Naive thymus-derived CD4-positive, alpha-beta T cell (primary cell): ENCODE measurements around the gene CCSER1. TPM values are rescaled to one million over a fixed set of nuclear protein-coding genes. Genes with fewer than 3 reads are reported as not detected.

Experiments used
- ATAC-seq: fragments of 150-1000 bp; cut with Tn5 transposase; 2 replicates; pipeline ENCODE4 v1.10.0; 2021; ENCODE audit warnings: mild to moderate bottlenecking, moderate library complexity
- CTCF ChIA-PET: fragments of 350-600 bp; sonication (Branson Sonifier 250); formaldehyde crosslinking; loops from one replicate; lab custom pipeline; 2021; ENCODE audit warnings: antibody characterized with exemption; lab: Charles Lee
- POLR2A ChIA-PET: fragments of 350-600 bp; sonication (Branson Sonifier 250); formaldehyde crosslinking; loops from one replicate; lab custom pipeline; 2021; ENCODE audit warnings: antibody characterized with exemption, inconsistent platforms; lab: Charles Lee
- DNase-seq, 9 donors: peaks; one replicate each; pipeline versions ENCODE4 v3.0.0 to v3.0.0-alpha.2; 2020 to 2022; ENCODE audit warnings: mixed read lengths in 1 of 9
- H3K27ac ChIP-seq: one replicate; pipeline ENCODE4 v1.7.0; 2013; ENCODE audit warnings: mild to moderate bottlenecking, low read depth, low read length, moderate library complexity
- H3K27me3 ChIP-seq, 2 donors: one replicate each; pipeline ENCODE4 v1.7.0; 2013; ENCODE audit warnings: low read length in 2 of 2, mild to moderate bottlenecking in 2 of 2, moderate library complexity in 2 of 2; ENCODE audit not compliant: control insufficient read depth in 2 of 2, insufficient read depth in 2 of 2
- H3K36me3 ChIP-seq, 3 experiments: 1 replicate in 2 of 3; 2 replicates in 1 of 3; pipeline ENCODE4 v1.7.0; 2013; ENCODE audit warnings: low read length in 3 of 3, mild to moderate bottlenecking in 3 of 3, moderate library complexity in 1 of 3; ENCODE audit not compliant: insufficient read depth in 3 of 3, control insufficient read depth in 2 of 3
- H3K4me1 ChIP-seq, 2 donors: one replicate each; pipeline ENCODE4 v1.7.0; 2013; ENCODE audit warnings: low read length in 2 of 2, mild to moderate bottlenecking in 2 of 2, moderate library complexity in 1 of 2; ENCODE audit not compliant: control insufficient read depth in 2 of 2, insufficient read depth in 2 of 2
- H3K4me3 ChIP-seq: 2 replicates; pipeline ENCODE4 v1.7.0; 2013; ENCODE audit warnings: mild to moderate bottlenecking, low read length
- H3K9me3 ChIP-seq, 3 experiments: 1 replicate in 2 of 3; 2 replicates in 1 of 3; pipeline ENCODE4 v1.7.0; 2013; ENCODE audit warnings: low read length in 3 of 3; ENCODE audit not compliant: control insufficient read depth in 2 of 3
- H3K27ac Mint-ChIP-seq, 9 donors: one replicate each; pipeline ENCODE4 v1.8.0; 2020 to 2022; ENCODE audit warnings: mixed read lengths in 9 of 9, mild to moderate bottlenecking in 8 of 9, moderate library complexity in 5 of 9, inconsistent platforms in 2 of 9
- H3K27me3 Mint-ChIP-seq, 5 donors: one replicate each; pipeline ENCODE4 v1.8.0; 2021 to 2022; ENCODE audit warnings: mixed read lengths in 5 of 5, mild to moderate bottlenecking in 1 of 5
- H3K36me3 Mint-ChIP-seq, 5 donors: one replicate each; pipeline ENCODE4 v1.8.0; 2020 to 2022; ENCODE audit warnings: mixed read lengths in 5 of 5, mild to moderate bottlenecking in 3 of 5, inconsistent platforms in 1 of 5
- H3K4me1 Mint-ChIP-seq, 7 donors: one replicate each; pipeline ENCODE4 v1.8.0; 2020 to 2022; ENCODE audit warnings: mixed read lengths in 7 of 7, mild to moderate bottlenecking in 3 of 7, inconsistent platforms in 1 of 7
- H3K4me3 Mint-ChIP-seq, 10 donors: one replicate each; pipeline ENCODE4 v1.8.0; 2020 to 2022; ENCODE audit warnings: mild to moderate bottlenecking in 10 of 10, mixed read lengths in 10 of 10, moderate library complexity in 6 of 10, inconsistent platforms in 2 of 10
- H3K9me3 Mint-ChIP-seq, 11 donors: one replicate each; pipeline ENCODE4 v1.8.0; 2020 to 2022; ENCODE audit warnings: mixed read lengths in 11 of 11, mild to moderate bottlenecking in 4 of 11, inconsistent platforms in 1 of 11, moderate library complexity in 1 of 11
- intact Hi-C, 2 donors: fragments of 100-400 bp; cut with micrococcal nuclease; formaldehyde crosslinking; loops; one replicate each; pipeline ENCODE4 v1.15.1; 2023
- polyA plus RNA-seq, 2 donors: library from polyadenylated mRNA; unstranded; fragments of 300-500 nt; fragmentation: Illumina TruSeq; gene quantifications; one replicate each; pipeline ENCODE4 v1.2.3, GENCODE V29; 2021
- total RNA-seq, 6 experiments: library from RNA in 5 of 6; stranded (reverse) in 5 of 6; gene quantifications; 1 replicate in 5 of 6; 2 replicates in 1 of 6; pipeline ENCODE4 v1.2.3 and lab custom pipeline; 2021 to 2026

Gene CCSER1
- total and polyA plus RNA-seq, 7 experiments from 2014 or later, result 0.30 to 4.0 (median 1.4) TPM; not detected in 3

DNA sequence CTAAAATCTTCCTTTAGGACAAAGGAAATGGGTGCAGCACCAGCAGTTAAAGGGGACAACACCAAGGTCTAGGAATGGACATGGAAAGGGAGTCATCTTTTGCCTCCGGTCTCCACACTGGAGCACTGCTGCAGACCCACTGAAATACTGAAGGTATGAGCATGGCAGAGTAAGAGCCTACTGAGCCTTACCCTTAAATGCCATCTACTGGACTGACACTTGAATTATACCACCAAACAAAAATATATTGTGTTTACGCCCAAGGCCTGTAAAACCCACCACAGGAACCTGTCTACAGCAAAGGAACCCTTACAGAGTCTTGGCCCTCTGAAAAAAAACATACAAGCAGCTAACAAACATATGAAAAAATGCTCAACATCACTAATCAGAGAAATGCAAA, 443.4 kb downstream of the CCSER1 start:
- H3K27ac Mint-ChIP-seq, result no peak overlapping the region
- intact Hi-C loops, result no loop called here
- Histone ChIP-seq H3K27ac (no peak overlapping the region), H3K27me3 (no peaks in the 10 kb centered on the region), H3K4me3 (no peak overlapping the region), H3K4me1 (no peaks in the 10 kb centered on the region), H3K9me3 (no peaks in the 10 kb centered on the region), H3K36me3 (no peaks in the 10 kb centered on the region)
- CTCF ChIA-PET, result no interaction called here
- H3K9me3 Mint-ChIP-seq, result peaks cover 0 to 15% (median 3%) of the 10 kb centered on the region in 11 donors
- no peaks in the 10 kb centered on the region for H3K36me3 Mint-ChIP-seq
- no peak for DNase-seq
- no peak overlapping the region for H3K4me3 Mint-ChIP-seq
- peaks cover 0 to 2% (median 0%) of the 10 kb centered on the region in 7 donors for H3K4me1 Mint-ChIP-seq
- POLR2A ChIA-PET, result no interaction called here
- H3K27me3 Mint-ChIP-seq, result no peaks in the 10 kb centered on the region
- no peak for ATAC-seq

DNA sequence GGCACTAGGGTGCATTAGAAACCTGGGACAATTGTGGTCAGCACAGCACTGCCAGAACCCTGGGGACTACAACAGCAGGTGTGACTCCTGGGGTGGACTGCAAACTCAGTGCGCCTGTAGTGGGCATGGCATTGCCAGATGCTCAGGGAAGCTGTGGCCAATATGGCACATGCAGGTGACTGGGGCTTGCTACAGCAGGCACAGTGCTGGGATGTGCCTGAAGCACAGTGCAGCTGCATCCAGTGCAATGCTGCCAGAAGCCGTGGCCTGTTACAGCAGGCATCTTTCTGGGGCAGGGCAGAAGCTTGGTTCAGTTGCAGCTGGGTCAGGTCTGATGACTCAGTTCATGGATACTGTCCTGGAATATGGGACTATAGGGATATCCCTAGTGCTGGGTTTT, 445.8 kb downstream of the CCSER1 start:
- peaks cover 0 to 17% (median 5%) of the 10 kb centered on the region in 11 donors for H3K9me3 Mint-ChIP-seq
- no peaks in the 10 kb centered on the region for H3K9me3 ChIP-seq
- ATAC-seq (no peak), DNase-seq (no peak)
- H3K36me3 Mint-ChIP-seq, result no peaks in the 10 kb centered on the region
- no peak overlapping the region for H3K4me3 Mint-ChIP-seq
- H3K36me3 ChIP-seq, result no peaks in the 10 kb centered on the region
- H3K4me1 Mint-ChIP-seq, result peaks cover 0 to 2% (median 0%) of the 10 kb centered on the region in 7 donors
- no peak overlapping the region for H3K27ac ChIP-seq
- H3K27ac Mint-ChIP-seq, result no peak overlapping the region
- H3K27me3 ChIP-seq, result no peaks in the 10 kb centered on the region
- POLR2A ChIA-PET, result no interaction called here
- no peaks in the 10 kb centered on the region for H3K4me1 ChIP-seq
- no peaks in the 10 kb centered on the region for H3K27me3 Mint-ChIP-seq
- CTCF ChIA-PET, result no interaction called here
- intact Hi-C loops, result no loop called here
- H3K4me3 ChIP-seq, result no peak overlapping the region

DNA sequence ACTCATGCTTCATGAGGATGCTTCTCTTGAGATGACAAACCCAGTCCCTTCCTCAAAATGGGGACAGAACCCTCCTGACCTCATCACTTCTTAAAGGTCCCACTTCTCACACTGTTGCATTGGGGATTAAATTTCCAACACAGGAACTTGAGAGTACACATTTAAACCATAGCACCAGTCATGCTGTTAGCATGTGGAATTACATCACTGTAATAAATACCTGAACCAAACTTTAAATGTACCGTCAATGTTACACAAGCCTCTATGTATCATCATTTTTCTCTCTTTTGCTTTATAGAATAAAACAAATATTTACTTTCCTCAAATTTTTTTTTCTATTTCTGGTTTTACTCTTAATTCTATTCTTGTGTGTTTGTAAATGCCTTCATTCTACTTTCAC, 448.2 kb downstream of the CCSER1 start:
- Histone ChIP-seq H3K36me3 (no peaks in the 10 kb centered on the region), H3K9me3 (no peaks in the 10 kb centered on the region), H3K27ac (no peak overlapping the region), H3K4me3 (no peak overlapping the region), H3K27me3 (no peaks in the 10 kb centered on the region), H3K4me1 (no peaks in the 10 kb centered on the region)
- no peak overlapping the region for H3K27ac Mint-ChIP-seq
- no peak overlapping the region for H3K4me3 Mint-ChIP-seq
- ChIA-PET CTCF (no interaction called here), POLR2A (no interaction called here)
- no peaks in the 10 kb centered on the region for H3K4me1 Mint-ChIP-seq
- intact Hi-C loops, result no loop called here
- H3K27me3 Mint-ChIP-seq, result no peaks in the 10 kb centered on the region
- no peaks in the 10 kb centered on the region for H3K36me3 Mint-ChIP-seq
- H3K9me3 Mint-ChIP-seq, result peaks cover 0 to 17% (median 5%) of the 10 kb centered on the region in 11 donors
- DNase-seq (no peak), ATAC-seq (no peak)

DNA sequence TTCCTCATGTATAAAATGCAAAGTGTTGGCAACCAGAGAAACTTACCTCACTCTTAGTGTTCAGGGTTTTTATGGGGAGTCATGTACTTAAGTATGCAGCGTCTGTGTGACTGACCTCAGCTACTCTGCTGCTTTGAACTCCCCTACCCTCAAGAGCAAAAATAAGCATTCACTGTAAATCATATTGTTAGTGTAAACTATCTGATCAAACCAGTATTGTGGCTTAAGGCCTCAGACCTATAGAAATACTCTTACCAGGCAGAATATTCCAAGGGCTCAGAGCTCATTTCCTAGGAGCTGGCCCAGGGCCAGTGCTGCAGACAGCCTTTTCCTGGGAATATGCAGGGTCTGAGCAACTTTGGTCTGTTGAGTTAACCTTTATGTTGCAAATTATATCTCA, 453.1 kb downstream of the CCSER1 start:
- no peaks in the 10 kb centered on the region for H3K36me3 Mint-ChIP-seq
- H3K4me3 Mint-ChIP-seq, result no peak overlapping the region
- H3K27me3 Mint-ChIP-seq, result no peaks in the 10 kb centered on the region

DNA sequence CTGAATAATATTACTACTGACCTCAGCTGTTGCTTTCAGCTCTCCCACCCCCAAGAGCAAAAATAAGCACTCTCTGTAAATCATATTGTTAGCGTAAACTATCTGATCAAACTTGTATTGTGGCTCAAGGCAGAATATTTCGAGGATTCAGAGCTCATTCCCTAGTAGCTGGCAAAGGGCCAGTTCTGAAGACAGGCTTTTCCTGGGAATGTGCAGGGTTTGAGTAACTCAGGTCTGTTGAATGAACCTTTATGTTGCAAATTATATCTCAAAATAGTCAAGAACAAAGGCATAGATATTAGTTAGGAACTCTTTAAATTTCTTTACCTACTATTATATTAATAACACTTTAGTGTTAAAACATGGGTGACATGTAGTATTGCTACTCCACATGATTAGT, 454.9 kb downstream of the CCSER1 start:
- no peaks in the 10 kb centered on the region for H3K36me3 ChIP-seq
- H3K4me1 Mint-ChIP-seq, result no peaks in the 10 kb centered on the region
- H3K27ac Mint-ChIP-seq, result no peak overlapping the region
- no peaks in the 10 kb centered on the region for H3K27me3 Mint-ChIP-seq
- ChIA-PET POLR2A (no interaction called here), CTCF (no interaction called here)
- intact Hi-C loops, result no loop called here
- DNase-seq (no peak), ATAC-seq (no peak)
- no peak overlapping the region for H3K4me3 ChIP-seq
- H3K9me3 Mint-ChIP-seq, result peaks cover 0 to 3% (median 0%) of the 10 kb centered on the region in 11 donors
- no peaks in the 10 kb centered on the region for H3K9me3 ChIP-seq
- no peaks in the 10 kb centered on the region for H3K27me3 ChIP-seq
- H3K4me1 ChIP-seq, result no peaks in the 10 kb centered on the region
- no peaks in the 10 kb centered on the region for H3K36me3 Mint-ChIP-seq
- no peak overlapping the region for H3K27ac ChIP-seq
- H3K4me3 Mint-ChIP-seq, result no peak overlapping the region

More for the DNA sequence above, 453.1 kb downstream of the CCSER1 start:
- Mint-ChIP-seq H3K4me1 (no peaks in the 10 kb centered on the region), H3K9me3 (peaks cover 0 to 12% (median 5%) of the 10 kb centered on the region in 11 donors), H3K27ac (no peak overlapping the region)
- Histone ChIP-seq H3K4me3 (no peak overlapping the region), H3K27ac (no peak overlapping the region), H3K4me1 (no peaks in the 10 kb centered on the region), H3K36me3 (no peaks in the 10 kb centered on the region), H3K9me3 (no peaks in the 10 kb centered on the region), H3K27me3 (no peaks in the 10 kb centered on the region)
- intact Hi-C loops, result no loop called here
- ATAC-seq (no peak), DNase-seq (no peak)
- ChIA-PET POLR2A (no interaction called here), CTCF (no interaction called here)

DNA sequence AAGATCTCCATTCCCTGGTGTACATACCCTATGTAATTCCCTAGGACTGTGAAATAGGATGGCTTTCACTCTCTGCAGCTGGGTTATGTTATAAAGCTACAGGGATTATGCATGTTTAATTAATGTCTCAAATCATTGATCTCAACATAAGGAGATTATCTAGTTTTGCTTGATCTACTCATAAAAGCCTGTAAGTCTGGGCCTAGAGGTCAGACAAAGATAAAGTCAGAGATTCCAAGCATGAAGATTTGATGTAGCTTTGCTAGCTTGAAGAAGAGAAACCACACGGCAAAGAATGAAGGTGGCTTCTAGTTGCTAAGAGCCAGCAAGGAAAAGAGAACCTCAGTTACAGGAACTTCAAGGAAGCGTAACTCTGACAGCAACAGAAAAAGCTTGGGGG, 456.9 kb downstream of the CCSER1 start:
- no peaks in the 10 kb centered on the region for H3K4me1 Mint-ChIP-seq
- H3K27ac ChIP-seq, result no peak overlapping the region
- H3K4me1 ChIP-seq, result no peaks in the 10 kb centered on the region
- H3K4me3 Mint-ChIP-seq, result no peak overlapping the region
- no peaks in the 10 kb centered on the region for H3K27me3 ChIP-seq
- no peaks in the 10 kb centered on the region for H3K27me3 Mint-ChIP-seq
- CTCF ChIA-PET, result no interaction called here
- DNase-seq (no peak), ATAC-seq (no peak)
- H3K27ac Mint-ChIP-seq, result no peak overlapping the region
- H3K36me3 Mint-ChIP-seq, result no peaks in the 10 kb centered on the region
- H3K36me3 ChIP-seq, result no peaks in the 10 kb centered on the region
- POLR2A ChIA-PET, result no interaction called here
- H3K4me3 ChIP-seq, result no peak overlapping the region
- peaks cover 0 to 6% (median 0%) of the 10 kb centered on the region in 11 donors for H3K9me3 Mint-ChIP-seq
- H3K9me3 ChIP-seq, result no peaks in the 10 kb centered on the region
- intact Hi-C loops, result no loop called here

DNA sequence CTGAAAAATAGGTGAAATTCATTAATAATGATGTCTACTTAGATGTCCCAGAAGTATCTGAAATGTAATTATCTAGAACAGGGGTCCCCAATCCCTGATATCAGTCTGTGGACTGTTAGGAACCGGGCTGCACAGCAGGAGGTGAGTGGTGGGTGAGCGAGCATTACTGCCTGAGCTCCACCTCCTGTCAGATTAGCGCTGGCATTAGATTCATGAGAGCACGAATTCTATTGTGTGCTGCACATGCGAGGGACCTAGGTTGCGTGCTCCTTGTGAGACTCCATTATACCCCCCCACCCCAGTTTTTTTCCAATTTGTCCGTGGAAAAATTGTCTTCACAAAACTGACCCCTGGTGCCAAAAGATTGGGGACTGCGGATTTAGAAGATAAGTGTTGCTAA, 458.8 kb downstream of the CCSER1 start:
- H3K9me3 Mint-ChIP-seq, result peaks cover 0 to 8% (median 0%) of the 10 kb centered on the region in 11 donors
- no peak overlapping the region for H3K4me3 Mint-ChIP-seq
- Histone ChIP-seq H3K36me3 (no peaks in the 10 kb centered on the region), H3K4me3 (no peak overlapping the region), H3K4me1 (no peaks in the 10 kb centered on the region), H3K9me3 (no peaks in the 10 kb centered on the region), H3K27ac (no peak overlapping the region), H3K27me3 (no peaks in the 10 kb centered on the region)
- no peak for DNase-seq
- H3K4me1 Mint-ChIP-seq, result no peaks in the 10 kb centered on the region
- no peak for ATAC-seq
- no peaks in the 10 kb centered on the region for H3K36me3 Mint-ChIP-seq
- POLR2A ChIA-PET, result no interaction called here
- CTCF ChIA-PET, result no interaction called here
- no peak overlapping the region for H3K27ac Mint-ChIP-seq
- intact Hi-C loops, result no loop called here
- no peaks in the 10 kb centered on the region for H3K27me3 Mint-ChIP-seq
